SK-N-SH treated with all-trans-retinoic acid at 6 μM for 48 hours (cell line): Measurements from ENCODE around the gene FLAD1.

ENCODE experiments used
- ATAC-seq: fragments of 200-7000 bp; cut with Tn5 transposase; 3 replicates; pipeline ENCODE4 v1.9.1; 2020; ENCODE audit warnings: mild to moderate bottlenecking, moderate library complexity
- ARNTL ChIP-seq: fragments of 450-650 bp; formaldehyde crosslinking; IDR thresholded peaks from 2 replicates; pipeline ENCODE4 v1.5.0; 2020; ENCODE audit warnings: low read depth, mild to moderate bottlenecking, moderate library complexity, borderline replicate concordance
- BACH2 ChIP-seq: fragments of 250-450 bp; sonication (Bioruptor Pico); IDR thresholded peaks from 2 replicates; pipeline ENCODE4 v1.9.0; 2021; ENCODE audit warnings: mild to moderate bottlenecking, borderline replicate concordance
- CREB5 ChIP-seq: fragments of 250-450 bp; sonication (Bioruptor Pico); IDR thresholded peaks from 2 replicates; pipeline ENCODE4 v1.5.1; 2020; ENCODE audit warnings: low read depth, mild to moderate bottlenecking, moderate library complexity
- CSDC2 ChIP-seq: fragments of 250-450 bp; sonication (Bioruptor Pico); IDR thresholded peaks from 2 replicates; pipeline ENCODE4 v1.5.0; 2020; ENCODE audit warnings: mild to moderate bottlenecking, moderate library complexity
- ESRRG ChIP-seq: fragments of 250-450 bp; sonication (Bioruptor Pico); IDR thresholded peaks from 2 replicates; pipeline ENCODE4 v1.6.1; 2021; ENCODE audit warnings: mild to moderate bottlenecking
- GLIS3 ChIP-seq: fragments of 250-450 bp; sonication (Bioruptor Pico); IDR thresholded peaks from 2 replicates; pipeline ENCODE4 v1.5.0; 2020; ENCODE audit warnings: mild to moderate bottlenecking, moderate library complexity
- PATZ1 ChIP-seq: fragments of 250-450 bp; sonication (Bioruptor Pico); IDR thresholded peaks from 2 replicates; pipeline ENCODE4 v1.8.0; 2020; ENCODE audit warnings: mild to moderate bottlenecking, moderate library complexity, borderline replicate concordance
- POU6F1 ChIP-seq: fragments of 250-450 bp; sonication (Bioruptor Pico); IDR thresholded peaks from 2 replicates; pipeline ENCODE4 v1.8.0; 2021; ENCODE audit warnings: low read depth, mild to moderate bottlenecking, moderate library complexity, borderline replicate concordance
- PPARA ChIP-seq: fragments of 250-450 bp; sonication (Bioruptor Pico); IDR thresholded peaks from 2 replicates; pipeline ENCODE4 v1.5.0; 2020; ENCODE audit warnings: mild to moderate bottlenecking, borderline replicate concordance
- RARB ChIP-seq: fragments of 250-450 bp; sonication (Bioruptor Pico); IDR thresholded peaks from 2 replicates; pipeline ENCODE4 v1.8.0; 2021; ENCODE audit warnings: mild to moderate bottlenecking, moderate library complexity
- TOX ChIP-seq: fragments of 250-450 bp; sonication (Bioruptor Pico); IDR thresholded peaks from 2 replicates; pipeline ENCODE4 v1.8.0; 2021; ENCODE audit warnings: mild to moderate bottlenecking, moderate library complexity, borderline replicate concordance
- ZC3H10 ChIP-seq: fragments of 250-450 bp; sonication (Bioruptor Pico); IDR thresholded peaks from 2 replicates; pipeline ENCODE4 v1.5.1; 2021; ENCODE audit warnings: mild to moderate bottlenecking, moderate library complexity
- ZFP30 ChIP-seq: fragments of 450-650 bp; formaldehyde crosslinking; IDR thresholded peaks from 2 replicates; pipeline ENCODE4 v1.5.0; 2022; ENCODE audit warnings: mild to moderate bottlenecking, moderate library complexity
- ZNF70 ChIP-seq: fragments of 450-650 bp; formaldehyde crosslinking; IDR thresholded peaks from 2 replicates; pipeline ENCODE4 v1.5.0; 2020; ENCODE audit warnings: mild to moderate bottlenecking, moderate library complexity
- TF ChIP-seq, protein P1 (sequence below): fragments of 250-450 bp; sonication (Bioruptor Pico); IDR thresholded peaks from 2 replicates; pipeline ENCODE4 v1.5.1; 2021; ENCODE audit warnings: mild to moderate bottlenecking, moderate library complexity
- TF ChIP-seq, protein P2 (sequence below): fragments of 250-450 bp; sonication (Bioruptor Pico); IDR thresholded peaks from 2 replicates; pipeline ENCODE4 v1.5.0; 2020; ENCODE audit warnings: mild to moderate bottlenecking, moderate library complexity

The FLAD1 gene

DNA sequence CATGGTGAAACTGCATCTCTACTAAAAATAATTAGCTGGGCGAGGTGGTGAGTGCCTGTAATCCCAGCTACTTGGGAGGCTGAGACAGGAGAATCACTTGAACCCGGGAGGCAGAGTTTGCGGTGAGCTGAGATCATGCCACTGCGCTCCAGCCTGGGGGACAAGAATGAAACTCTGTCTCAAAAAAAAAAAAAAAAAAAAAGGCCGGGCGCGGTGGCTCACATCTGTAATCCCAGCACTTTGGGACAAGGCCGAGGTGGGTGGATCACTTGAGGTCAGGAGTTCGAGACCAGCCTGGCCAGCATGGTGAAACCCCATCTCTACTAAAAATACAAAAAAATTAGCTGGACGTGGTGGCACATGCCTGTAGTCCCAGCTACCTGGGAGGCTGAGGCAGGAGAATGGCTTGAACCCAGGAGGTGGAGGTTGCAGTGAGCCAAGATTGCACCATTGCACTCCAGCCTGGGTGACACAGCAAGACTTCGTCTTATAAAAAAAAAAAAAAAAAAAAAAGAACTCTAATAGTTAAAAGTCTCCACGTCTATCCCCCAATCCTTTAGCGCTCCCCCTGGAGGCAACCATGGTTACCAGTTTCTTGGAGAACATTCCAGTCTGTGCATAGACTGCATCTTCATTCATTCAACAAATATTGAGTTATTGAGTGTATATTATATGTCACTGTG lies 12.3 kb downstream of the FLAD1 start:
- peak; percentile 40 for ATAC-seq
- peak; percentile 5; the same call in 1 of the 2 replicates for TF ChIP-seq TOX

DNA sequence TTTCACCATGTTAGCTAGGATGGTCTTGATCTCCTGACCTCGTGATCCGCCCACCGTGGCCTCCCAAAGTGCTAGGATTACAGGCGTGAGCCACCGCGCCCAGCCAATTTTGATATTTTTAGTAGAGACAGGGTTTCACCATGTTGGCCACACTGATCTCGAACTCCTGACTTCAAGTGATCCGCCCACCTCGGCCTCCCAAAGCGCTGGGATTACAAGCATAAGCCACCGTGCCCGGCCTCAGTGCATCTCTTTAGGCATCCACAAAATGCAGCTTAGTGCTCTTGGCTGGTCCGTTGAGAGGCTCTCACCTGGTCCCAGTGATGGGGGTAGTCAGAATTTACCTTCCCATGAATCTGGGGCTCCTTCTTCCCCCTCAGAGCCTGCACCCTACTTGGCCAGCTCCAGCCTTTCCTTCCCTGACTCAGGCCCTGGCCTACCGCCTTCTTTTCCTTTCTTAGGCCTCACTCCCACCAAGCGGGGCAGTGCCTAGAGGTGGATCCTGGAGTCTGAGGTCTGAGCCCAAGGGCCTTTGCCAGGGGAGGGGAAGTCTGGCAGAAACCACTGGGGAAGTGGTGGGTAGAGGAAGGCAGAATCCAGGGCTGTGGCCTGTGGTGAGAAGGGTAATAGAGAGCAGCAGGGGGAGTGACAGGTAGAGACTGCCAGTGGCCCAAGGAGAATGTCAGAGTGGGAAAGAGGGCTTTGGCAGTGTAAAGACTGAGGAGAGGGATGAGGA lies 14.0 kb downstream of the FLAD1 start:
- ATAC-seq: no peak
- TF ChIP-seq GLIS3: no peak
- TF ChIP-seq, protein P1, sequence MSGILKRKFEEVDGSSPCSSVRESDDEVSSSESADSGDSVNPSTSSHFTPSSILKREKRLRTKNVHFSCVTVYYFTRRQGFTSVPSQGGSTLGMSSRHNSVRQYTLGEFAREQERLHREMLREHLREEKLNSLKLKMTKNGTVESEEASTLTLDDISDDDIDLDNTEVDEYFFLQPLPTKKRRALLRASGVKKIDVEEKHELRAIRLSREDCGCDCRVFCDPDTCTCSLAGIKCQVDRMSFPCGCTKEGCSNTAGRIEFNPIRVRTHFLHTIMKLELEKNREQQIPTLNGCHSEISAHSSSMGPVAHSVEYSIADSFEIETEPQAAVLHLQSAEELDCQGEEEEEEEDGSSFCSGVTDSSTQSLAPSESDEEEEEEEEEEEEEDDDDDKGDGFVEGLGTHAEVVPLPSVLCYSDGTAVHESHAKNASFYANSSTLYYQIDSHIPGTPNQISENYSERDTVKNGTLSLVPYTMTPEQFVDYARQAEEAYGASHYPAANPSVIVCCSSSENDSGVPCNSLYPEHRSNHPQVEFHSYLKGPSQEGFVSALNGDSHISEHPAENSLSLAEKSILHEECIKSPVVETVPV (CRISPR knock-in tag): no peak
- no peak for TF ChIP-seq ZFP30 (CRISPR knock-in tag)
- no peak for TF ChIP-seq BACH2 (CRISPR knock-in tag)
- no peak for TF ChIP-seq CSDC2
- TF ChIP-seq, protein P2, sequence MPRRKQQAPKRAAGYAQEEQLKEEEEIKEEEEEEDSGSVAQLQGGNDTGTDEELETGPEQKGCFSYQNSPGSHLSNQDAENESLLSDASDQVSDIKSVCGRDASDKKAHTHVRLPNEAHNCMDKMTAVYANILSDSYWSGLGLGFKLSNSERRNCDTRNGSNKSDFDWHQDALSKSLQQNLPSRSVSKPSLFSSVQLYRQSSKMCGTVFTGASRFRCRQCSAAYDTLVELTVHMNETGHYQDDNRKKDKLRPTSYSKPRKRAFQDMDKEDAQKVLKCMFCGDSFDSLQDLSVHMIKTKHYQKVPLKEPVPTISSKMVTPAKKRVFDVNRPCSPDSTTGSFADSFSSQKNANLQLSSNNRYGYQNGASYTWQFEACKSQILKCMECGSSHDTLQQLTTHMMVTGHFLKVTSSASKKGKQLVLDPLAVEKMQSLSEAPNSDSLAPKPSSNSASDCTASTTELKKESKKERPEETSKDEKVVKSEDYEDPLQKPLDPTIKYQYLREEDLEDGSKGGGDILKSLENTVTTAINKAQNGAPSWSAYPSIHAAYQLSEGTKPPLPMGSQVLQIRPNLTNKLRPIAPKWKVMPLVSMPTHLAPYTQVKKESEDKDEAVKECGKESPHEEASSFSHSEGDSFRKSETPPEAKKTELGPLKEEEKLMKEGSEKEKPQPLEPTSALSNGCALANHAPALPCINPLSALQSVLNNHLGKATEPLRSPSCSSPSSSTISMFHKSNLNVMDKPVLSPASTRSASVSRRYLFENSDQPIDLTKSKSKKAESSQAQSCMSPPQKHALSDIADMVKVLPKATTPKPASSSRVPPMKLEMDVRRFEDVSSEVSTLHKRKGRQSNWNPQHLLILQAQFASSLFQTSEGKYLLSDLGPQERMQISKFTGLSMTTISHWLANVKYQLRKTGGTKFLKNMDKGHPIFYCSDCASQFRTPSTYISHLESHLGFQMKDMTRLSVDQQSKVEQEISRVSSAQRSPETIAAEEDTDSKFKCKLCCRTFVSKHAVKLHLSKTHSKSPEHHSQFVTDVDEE (CRISPR knock-in tag): no peak
- TF ChIP-seq PATZ1 (CRISPR knock-in tag): no peak

DNA sequence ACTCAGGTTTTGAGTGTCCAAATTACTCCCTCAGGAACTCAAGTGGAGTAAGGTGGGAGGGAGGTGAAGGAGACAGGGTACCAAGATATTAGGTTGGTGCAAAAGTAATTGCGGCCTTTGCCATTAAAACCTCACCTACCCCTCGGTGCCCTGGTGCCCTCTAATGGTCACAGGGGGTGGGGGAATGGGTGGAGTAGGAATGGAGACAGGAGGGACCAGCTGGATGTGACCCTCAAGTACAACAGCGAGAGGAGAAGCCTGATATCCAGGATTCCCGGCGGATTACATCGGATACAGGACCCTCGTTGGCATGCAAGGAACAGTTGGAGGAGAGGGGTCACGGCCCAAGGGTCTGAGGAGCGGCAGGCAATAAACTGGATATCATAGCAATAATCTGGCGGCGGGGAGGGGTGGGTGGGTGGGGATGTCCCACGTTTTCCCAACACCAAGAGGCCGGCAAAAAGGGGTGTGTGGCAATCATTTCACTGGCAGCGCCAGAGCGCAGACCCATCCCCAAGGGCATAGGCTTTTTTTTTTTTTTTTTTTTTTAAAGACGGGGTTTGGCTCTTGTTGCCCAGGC lies 15.1 kb downstream of the FLAD1 start:
- ATAC-seq: no peak
- TF ChIP-seq CREB5 (CRISPR knock-in tag): no peak
- no peak for TF ChIP-seq ZC3H10 (CRISPR knock-in tag)
- no peak for TF ChIP-seq ESRRG (CRISPR knock-in tag)
- TF ChIP-seq PATZ1 (CRISPR knock-in tag): no peak
- no peak for TF ChIP-seq CSDC2
- TF ChIP-seq GLIS3: no peak
- no peak for TF ChIP-seq POU6F1 (CRISPR knock-in tag)
- no peak for TF ChIP-seq PPARA (CRISPR knock-in tag)
- TF ChIP-seq ZFP30 (CRISPR knock-in tag): no peak
- TF ChIP-seq ARNTL: no peak
- TF ChIP-seq, protein P2 (CRISPR knock-in tag): no peak
- no peak for TF ChIP-seq ZNF70 (CRISPR knock-in tag)
- TF ChIP-seq, protein P1 (CRISPR knock-in tag): no peak
- TF ChIP-seq RARB (CRISPR knock-in tag): no peak
